ENCODE results near the gene COX6B2. TPM values are rescaled to one million over a fixed set of nuclear protein-coding genes. Genes with fewer than 3 reads are reported as not detected.

COX6B2 gene
- total and polyA plus RNA-seq, 2 of the 13 experiments (the other 11 are each of a cell fraction or from before 2014, with no cell fraction given), result 0.21 TPM; not detected in 1

DNA sequence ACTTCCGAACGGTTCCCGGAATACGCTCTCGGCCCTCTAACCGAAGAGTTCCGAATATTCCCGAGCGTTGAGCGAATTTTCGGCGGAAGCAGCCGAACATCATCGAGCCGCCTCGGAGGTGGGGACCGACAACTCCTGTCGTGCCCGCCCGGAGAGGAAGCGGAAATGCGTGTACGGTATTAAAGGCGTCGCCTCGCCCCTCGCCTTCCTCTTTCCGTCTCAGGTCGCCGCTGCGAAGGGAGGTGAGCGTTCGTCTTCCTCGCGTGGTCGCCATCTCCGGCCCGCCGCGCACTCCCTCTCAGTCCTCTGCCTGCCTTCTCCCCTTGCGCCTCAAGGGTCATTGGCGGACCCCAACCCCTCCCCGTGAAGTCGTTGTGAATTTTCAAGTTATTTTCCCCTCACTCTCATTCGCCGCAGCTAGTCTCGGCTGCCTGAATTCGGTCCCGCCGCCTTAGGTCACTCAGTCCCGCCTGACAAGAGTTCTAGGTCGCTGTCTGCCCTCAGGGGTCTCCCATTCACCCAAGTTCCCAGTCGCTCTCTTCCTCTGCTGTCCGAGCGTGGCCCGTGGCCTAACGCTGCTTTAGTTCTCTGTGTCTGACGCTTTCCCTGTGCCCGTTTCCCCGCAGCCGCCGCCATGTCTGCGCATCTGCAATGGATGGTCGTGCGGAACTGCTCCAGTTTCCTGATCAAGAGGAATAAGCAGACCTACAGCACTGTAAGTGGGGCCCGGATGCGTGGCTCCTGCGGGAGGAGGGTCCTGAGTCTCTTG is 31.4 kb upstream of the COX6B2 start, which contains the start of gene RPL28 (continued):
- TF ChIP-seq, protein P1, sequence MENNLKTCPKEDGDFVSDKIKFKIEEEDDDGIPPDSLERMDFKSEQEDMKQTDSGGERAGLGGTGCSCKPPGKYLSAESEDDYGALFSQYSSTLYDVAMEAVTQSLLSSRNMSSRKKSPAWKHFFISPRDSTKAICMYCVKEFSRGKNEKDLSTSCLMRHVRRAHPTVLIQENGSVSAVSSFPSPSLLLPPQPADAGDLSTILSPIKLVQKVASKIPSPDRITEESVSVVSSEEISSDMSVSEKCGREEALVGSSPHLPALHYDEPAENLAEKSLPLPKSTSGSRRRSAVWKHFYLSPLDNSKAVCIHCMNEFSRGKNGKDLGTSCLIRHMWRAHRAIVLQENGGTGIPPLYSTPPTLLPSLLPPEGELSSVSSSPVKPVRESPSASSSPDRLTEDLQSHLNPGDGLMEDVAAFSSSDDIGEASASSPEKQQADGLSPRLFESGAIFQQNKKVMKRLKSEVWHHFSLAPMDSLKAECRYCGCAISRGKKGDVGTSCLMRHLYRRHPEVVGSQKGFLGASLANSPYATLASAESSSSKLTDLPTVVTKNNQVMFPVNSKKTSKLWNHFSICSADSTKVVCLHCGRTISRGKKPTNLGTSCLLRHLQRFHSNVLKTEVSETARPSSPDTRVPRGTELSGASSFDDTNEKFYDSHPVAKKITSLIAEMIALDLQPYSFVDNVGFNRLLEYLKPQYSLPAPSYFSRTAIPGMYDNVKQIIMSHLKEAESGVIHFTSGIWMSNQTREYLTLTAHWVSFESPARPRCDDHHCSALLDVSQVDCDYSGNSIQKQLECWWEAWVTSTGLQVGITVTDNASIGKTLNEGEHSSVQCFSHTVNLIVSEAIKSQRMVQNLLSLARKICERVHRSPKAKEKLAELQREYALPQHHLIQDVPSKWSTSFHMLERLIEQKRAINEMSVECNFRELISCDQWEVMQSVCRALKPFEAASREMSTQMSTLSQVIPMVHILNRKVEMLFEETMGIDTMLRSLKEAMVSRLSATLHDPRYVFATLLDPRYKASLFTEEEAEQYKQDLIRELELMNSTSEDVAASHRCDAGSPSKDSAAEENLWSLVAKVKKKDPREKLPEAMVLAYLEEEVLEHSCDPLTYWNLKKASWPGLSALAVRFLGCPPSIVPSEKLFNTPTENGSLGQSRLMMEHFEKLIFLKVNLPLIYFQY (CRISPR knock-in tag; IDR thresholded peaks at IDR 0.05; ENCODE audit: borderline replicate concordance), result no peak
- TF ChIP-seq KLF16 (CRISPR knock-in tag; IDR thresholded peaks at IDR 0.05) (peak in 1 of 2 experiments; percentile 96; a peak in 2 of 4 replicates), KAT7 (CRISPR knock-in tag; IDR thresholded peaks at IDR 0.05; ENCODE audit: borderline replicate concordance) (peak; percentile 98), ZNF263 (CRISPR knock-in tag; IDR thresholded peaks at IDR 0.05) (peak; percentile 9; the same call in 1 of the 2 replicates), ZBTB20 (CRISPR knock-in tag; IDR thresholded peaks at IDR 0.05; ENCODE audit: borderline replicate concordance, low read depth) (0 out of 2 replicates have a peak, but pooled peaks have one; percentile 42), HIVEP1 (CRISPR knock-in tag; IDR thresholded peaks at IDR 0.05) (0 out of 2 replicates have a peak, but pooled peaks have one; percentile 48), SOX5 (CRISPR knock-in tag; IDR thresholded peaks at IDR 0.05; ENCODE audit: borderline replicate concordance) (peak; percentile 30; the same call in 1 of the 2 replicates), NONO (IDR thresholded peaks at IDR 0.05) (no peak), NONO (CRISPR knock-in tag; conservative IDR thresholded peaks at IDR 0.05) (peak; percentile 90), ZIK1 (CRISPR knock-in tag; IDR thresholded peaks at IDR 0.05; ENCODE audit: borderline replicate concordance, low read depth) (no peak), YY1 (IDR thresholded peaks at IDR 0.05; ENCODE audit: insufficient read depth, insufficient replicate concordance, low read depth, low read length) (peak; percentile 75), ZBTB7A (CRISPR knock-in tag; IDR thresholded peaks at IDR 0.05) (0 out of 2 replicates have a peak, but pooled peaks have one; percentile 29), NFE2L1 (CRISPR knock-in tag; IDR thresholded peaks at IDR 0.05; ENCODE audit: borderline replicate concordance) (no peak; the same call in 1 of the 2 replicates), ZNF782 (CRISPR knock-in tag; IDR thresholded peaks at IDR 0.05; ENCODE audit: borderline replicate concordance) (peak; percentile 79; the same call in 1 of the 2 replicates)
- TF ChIP-seq, protein P2, sequence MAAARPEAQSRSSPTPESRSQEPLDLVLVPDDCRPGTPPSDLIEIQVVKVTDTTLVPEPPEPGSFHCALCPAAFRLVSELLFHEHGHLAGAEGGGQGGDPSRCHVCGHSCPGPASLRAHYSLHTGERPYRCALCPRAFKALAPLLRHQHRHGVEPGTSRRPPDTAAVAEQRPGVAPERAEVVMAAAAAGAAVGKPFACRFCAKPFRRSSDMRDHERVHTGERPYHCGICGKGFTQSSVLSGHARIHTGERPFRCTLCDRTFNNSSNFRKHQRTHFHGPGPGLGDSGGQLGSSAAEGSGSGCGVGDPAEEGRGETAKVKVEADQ (CRISPR knock-in tag; IDR thresholded peaks at IDR 0.05; ENCODE audit: borderline replicate concordance), result peak; percentile 61; the same call in 1 of the 2 replicates
- TF ChIP-seq, protein P3, sequence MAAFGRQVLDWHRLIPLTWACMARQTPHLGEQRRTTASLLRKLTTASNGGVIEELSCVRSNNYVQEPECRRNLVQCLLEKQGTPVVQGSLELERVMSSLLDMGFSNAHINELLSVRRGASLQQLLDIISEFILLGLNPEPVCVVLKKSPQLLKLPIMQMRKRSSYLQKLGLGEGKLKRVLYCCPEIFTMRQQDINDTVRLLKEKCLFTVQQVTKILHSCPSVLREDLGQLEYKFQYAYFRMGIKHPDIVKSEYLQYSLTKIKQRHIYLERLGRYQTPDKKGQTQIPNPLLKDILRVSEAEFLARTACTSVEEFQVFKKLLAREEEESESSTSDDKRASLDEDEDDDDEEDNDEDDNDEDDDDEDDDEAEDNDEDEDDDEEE (CRISPR knock-in tag; IDR thresholded peaks at IDR 0.05), result peak; percentile 96
- TF ChIP-seq, protein P4, sequence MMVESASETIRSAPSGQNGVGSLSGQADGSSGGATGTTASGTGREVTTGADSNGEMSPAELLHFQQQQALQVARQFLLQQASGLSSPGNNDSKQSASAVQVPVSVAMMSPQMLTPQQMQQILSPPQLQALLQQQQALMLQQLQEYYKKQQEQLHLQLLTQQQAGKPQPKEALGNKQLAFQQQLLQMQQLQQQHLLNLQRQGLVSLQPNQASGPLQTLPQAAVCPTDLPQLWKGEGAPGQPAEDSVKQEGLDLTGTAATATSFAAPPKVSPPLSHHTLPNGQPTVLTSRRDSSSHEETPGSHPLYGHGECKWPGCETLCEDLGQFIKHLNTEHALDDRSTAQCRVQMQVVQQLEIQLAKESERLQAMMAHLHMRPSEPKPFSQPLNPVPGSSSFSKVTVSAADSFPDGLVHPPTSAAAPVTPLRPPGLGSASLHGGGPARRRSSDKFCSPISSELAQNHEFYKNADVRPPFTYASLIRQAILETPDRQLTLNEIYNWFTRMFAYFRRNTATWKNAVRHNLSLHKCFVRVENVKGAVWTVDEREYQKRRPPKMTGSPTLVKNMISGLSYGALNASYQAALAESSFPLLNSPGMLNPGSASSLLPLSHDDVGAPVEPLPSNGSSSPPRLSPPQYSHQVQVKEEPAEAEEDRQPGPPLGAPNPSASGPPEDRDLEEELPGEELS (CRISPR knock-in tag; IDR thresholded peaks at IDR 0.05), result peak; percentile 51; the same call in 1 of the 2 replicates
- TF ChIP-seq, protein P5, sequence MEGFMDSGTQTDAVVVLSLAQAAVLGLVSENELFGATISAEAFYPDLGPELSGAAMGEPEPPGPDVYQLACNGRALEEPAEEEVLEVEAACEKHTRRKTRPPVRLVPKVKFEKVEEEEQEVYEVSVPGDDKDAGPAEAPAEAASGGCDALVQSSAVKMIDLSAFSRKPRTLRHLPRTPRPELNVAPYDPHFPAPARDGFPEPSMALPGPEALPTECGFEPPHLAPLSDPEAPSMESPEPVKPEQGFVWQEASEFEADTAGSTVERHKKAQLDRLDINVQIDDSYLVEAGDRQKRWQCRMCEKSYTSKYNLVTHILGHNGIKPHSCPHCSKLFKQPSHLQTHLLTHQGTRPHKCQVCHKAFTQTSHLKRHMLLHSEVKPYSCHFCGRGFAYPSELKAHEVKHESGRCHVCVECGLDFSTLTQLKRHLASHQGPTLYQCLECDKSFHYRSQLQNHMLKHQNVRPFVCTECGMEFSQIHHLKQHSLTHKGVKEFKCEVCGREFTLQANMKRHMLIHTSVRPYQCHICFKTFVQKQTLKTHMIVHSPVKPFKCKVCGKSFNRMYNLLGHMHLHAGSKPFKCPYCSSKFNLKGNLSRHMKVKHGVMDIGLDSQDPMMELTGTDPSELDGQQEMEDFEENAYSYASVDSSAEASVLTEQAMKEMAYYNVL (CRISPR knock-in tag; IDR thresholded peaks at IDR 0.05; ENCODE audit: borderline replicate concordance), result no peak

All from HepG2 (cell line).